Measurements from ENCODE around the gene IFITM5. TPM values are rescaled to one million over a fixed set of nuclear protein-coding genes. Genes with fewer than 3 reads are reported as not detected.

Gene IFITM5
- total RNA-seq, 4 donors from 2014 or later, result not detected

DNA sequence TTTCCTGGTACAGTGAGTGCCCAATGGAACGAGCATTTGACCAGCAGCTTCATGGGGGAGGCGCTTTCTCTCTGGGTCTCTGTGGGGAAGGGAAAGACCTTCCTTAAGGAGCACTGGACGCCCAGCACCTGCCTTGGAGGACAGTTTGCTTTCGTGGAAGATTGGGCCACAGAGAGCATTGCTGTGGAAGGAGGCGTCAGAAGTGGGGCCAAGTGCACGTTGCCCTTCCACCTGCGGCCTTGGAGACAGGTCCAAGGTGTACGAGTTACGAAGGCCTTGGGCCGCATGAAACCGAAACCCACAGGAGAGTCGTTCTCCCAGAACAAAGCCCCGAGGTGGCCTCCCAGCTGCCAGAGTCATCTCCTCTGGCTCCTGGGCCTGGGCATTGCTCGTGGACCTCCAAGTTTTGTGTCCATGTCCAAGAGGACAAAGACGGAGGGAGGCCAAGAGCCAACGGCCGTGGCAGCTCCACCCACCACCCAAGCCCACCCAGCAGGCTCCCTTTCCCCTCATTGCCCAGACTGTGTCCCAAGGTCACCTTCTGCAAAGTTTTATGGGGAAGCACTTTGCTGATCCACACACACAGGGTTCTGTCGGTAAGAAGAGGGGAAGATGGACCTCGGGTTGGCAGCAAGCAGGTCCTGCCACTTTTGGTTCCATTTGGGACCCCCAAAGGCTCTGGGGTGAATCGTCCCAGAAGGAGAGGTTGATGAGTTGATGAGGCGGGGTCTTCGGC, 27.0 kb downstream of the IFITM5 start:
- no peaks in the 10 kb centered on the region for H3K27me3 ChIP-seq
- H3K36me3 ChIP-seq, result no peaks in the 10 kb centered on the region
- intact Hi-C loops (cut with DNase I), result no loop called here
- H3K4me3 ChIP-seq (replicated peaks in 1 of 3), result no peak overlapping the region
- WGBS, 2 donors, result 84 to 86% methylated on average over 13 to 22 of the region's 22 CpGs
- no peak overlapping the region for H3K27ac ChIP-seq
- TF ChIP-seq POLR2A (IDR thresholded peaks at IDR 0.05), result no peak
- TF ChIP-seq, protein P1, sequence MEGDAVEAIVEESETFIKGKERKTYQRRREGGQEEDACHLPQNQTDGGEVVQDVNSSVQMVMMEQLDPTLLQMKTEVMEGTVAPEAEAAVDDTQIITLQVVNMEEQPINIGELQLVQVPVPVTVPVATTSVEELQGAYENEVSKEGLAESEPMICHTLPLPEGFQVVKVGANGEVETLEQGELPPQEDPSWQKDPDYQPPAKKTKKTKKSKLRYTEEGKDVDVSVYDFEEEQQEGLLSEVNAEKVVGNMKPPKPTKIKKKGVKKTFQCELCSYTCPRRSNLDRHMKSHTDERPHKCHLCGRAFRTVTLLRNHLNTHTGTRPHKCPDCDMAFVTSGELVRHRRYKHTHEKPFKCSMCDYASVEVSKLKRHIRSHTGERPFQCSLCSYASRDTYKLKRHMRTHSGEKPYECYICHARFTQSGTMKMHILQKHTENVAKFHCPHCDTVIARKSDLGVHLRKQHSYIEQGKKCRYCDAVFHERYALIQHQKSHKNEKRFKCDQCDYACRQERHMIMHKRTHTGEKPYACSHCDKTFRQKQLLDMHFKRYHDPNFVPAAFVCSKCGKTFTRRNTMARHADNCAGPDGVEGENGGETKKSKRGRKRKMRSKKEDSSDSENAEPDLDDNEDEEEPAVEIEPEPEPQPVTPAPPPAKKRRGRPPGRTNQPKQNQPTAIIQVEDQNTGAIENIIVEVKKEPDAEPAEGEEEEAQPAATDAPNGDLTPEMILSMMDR (IDR thresholded peaks at IDR 0.05), result no peak
- no peaks in the 10 kb centered on the region for H3K4me1 ChIP-seq
- no peak for DNase-seq
- H3K9me3 ChIP-seq, result no peaks in the 10 kb centered on the region

DNA sequence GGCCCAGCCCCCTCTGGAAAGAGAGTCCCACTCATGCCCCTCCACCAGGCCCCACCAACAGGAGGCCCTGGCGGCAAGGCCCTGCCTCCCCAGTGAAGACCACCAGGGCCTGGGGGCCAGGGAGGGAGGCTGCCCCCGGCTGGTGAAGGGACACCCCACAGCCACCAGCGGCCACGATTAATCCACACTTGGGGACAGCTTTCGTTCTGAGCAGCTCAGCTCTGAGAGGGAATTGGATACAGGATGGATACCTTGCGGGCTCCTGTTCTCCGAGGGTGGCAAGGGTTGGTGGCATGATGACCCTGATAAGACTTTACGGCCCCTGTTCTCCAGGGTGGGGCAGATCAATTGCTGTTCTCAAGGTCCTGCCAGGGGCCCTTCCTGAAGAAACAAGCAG, 28.0 kb downstream of the IFITM5 start:
- 89 to 94% methylated on average over 5 to 8 of the region's 8 CpGs for WGBS, 2 donors
- no peak for DNase-seq
- Histone ChIP-seq H3K27me3 (no peaks in the 10 kb centered on the region), H3K4me3 (replicated peaks in 1 of 3) (no peak overlapping the region), H3K27ac (no peak overlapping the region), H3K4me1 (no peaks in the 10 kb centered on the region), H3K9me3 (no peaks in the 10 kb centered on the region), H3K36me3 (no peaks in the 10 kb centered on the region)
- TF ChIP-seq, protein P1 (IDR thresholded peaks at IDR 0.05), result no peak
- TF ChIP-seq POLR2A (IDR thresholded peaks at IDR 0.05), result no peak
- intact Hi-C loops (cut with DNase I), result no loop called here

DNA sequence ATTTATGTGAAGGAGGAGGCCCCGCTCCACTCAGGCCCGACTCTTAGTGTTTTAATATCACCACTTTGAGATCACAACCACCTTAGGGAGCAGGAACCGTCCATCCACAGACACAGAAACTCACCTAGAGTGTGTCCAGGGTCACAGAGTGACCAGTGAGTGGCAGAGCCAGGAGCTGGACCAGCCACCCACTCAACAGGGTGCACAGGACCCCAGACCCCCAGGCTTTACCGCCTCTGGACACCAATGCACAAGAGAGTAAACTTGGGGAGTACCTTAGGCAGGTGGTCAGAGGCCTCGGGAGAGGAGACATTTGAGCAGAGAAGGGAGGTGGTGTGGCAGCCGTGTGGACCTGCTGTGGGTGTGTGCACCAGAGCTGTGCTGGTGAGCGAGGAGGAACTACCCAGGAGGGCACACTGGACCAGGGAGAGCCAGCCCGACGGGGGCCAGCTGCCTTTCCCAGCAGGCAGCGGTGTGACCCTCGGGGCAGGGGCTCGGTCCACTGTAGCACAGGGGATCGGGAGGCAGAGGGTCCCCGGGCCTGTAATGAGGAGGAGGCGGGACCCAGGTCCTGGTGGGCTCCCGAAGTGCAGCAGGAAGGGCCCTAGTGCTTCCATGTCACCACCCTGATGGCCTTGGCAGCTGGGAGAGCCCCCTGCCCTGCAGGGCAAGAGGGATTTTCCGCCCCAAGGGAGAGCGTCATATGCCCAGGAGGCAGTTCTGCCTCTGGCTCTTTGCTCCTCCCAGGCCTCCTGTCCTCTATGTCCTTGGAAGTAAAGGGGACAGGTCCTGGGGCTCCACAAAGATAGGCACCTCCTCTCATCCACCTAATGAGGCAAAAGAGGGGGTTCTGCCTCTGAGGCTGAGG, 28.6 kb downstream of the IFITM5 start:
- Histone ChIP-seq H3K27ac (no peak overlapping the region), H3K27me3 (no peaks in the 10 kb centered on the region), H3K4me1 (no peaks in the 10 kb centered on the region), H3K4me3 (replicated peaks in 1 of 3) (no peak overlapping the region), H3K36me3 (no peaks in the 10 kb centered on the region), H3K9me3 (no peaks in the 10 kb centered on the region)
- intact Hi-C loops (cut with DNase I), result no loop called here
- DNase-seq, result no peak
- 79 to 81% methylated on average over 11 to 17 of the region's 18 CpGs for WGBS, 2 donors
- TF ChIP-seq, protein P1 (IDR thresholded peaks at IDR 0.05), result no peak
- no peak for TF ChIP-seq POLR2A (IDR thresholded peaks at IDR 0.05)

DNA sequence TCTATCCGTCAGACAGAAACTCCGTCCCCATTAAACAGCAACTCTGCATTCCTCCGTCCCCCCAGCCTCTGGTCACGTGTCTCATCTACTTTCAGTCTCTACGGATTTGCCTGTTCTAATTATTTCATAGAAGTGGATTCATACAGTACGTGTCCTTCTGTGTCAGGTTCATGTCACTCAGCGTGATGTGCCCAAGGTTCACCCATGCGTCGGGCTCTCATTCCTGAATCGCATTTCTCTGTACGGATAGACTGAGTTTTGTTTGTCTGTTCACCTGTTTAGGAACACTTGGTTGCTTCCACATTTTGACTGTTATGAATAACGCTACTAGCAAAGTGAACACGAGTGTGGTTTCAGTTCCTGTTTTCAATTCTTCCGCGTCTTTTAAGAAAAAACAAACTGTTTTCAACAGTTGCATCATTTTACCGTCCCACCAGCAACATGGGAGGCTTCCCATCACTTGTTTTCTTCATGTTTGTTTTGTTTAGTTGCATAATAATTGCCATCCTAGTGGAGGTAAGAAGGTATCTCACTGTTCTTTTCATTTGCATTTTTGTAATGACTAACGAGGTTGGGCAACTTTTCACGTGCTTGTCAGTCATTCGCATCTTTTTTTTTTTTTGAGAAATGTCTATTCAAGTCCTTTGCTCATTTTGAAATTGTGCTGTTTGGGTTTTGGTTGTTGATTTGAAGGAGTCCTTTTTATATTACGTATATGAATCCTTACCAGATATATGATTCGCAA, 30.0 kb downstream of the IFITM5 start:
- Histone ChIP-seq H3K27ac (no peak overlapping the region), H3K9me3 (no peaks in the 10 kb centered on the region), H3K4me3 (replicated peaks in 1 of 3) (no peak overlapping the region), H3K4me1 (no peaks in the 10 kb centered on the region), H3K27me3 (no peaks in the 10 kb centered on the region), H3K36me3 (no peaks in the 10 kb centered on the region)
- TF ChIP-seq POLR2A (IDR thresholded peaks at IDR 0.05), result no peak
- TF ChIP-seq, protein P1 (IDR thresholded peaks at IDR 0.05), result no peak
- intact Hi-C loops (cut with DNase I), result no loop called here
- 54 to 55% methylated on average over 21 of the region's 21 CpGs for WGBS, 2 donors
- no peak for DNase-seq

Data from thyroid gland (tissue), 4 donors.